AG09319 (cell line): ENCODE measurements around the gene GARIN5A.
A peak's percentile ranks its signal among the peaks of the same experiment; 100 is the strongest.

Experiments
- DNase-seq: peaks from one replicate; pipeline ENCODE4 v3.0.0-alpha.2; 2010; ENCODE audit warnings: low read depth; ENCODE audit errors: extremely low read depth
- CTCF ChIP-seq: IDR thresholded peaks from 2 replicates; pipeline ENCODE4 v1.5.1; 2011; ENCODE audit warnings: low read depth, mild to moderate bottlenecking, inconsistent platforms, low read length, moderate library complexity

The GARIN5A gene

GRCh38 chr19:50492303-50493052, 15.8 kb upstream of the GARIN5A start:
- no peak for TF ChIP-seq CTCF
- DNase-seq, result no peak

GRCh38 chr19:50490991-50491472, 14.4 kb upstream of the GARIN5A start:
- TF ChIP-seq CTCF, result no peak

GRCh38 chr19:50490411-50490811, 13.8 kb upstream of the GARIN5A start:
- no peak for TF ChIP-seq CTCF
- DNase-seq, result no peak

More at GRCh38 chr19:50490991-50491472, 14.4 kb upstream of the GARIN5A start:
- no peak for DNase-seq

- DNase-seq, result no peak
- TF ChIP-seq CTCF, result no peak
Measured at GRCh38 chr19:50489461-50490011, 12.9 kb upstream of the GARIN5A start.

GRCh38 chr19:50488389-50489194, 11.9 kb upstream of the GARIN5A start:
- DNase-seq, result no peak
- no peak for TF ChIP-seq CTCF

GRCh38 chr19:50486823-50487515, 10.3 kb upstream of the GARIN5A start:
- peak; percentile 30 for TF ChIP-seq CTCF
- no peak for DNase-seq
